Adrenal gland (tissue), 12 donors: ENCODE data around the gene ROBO2. TPM values are rescaled to one million over a fixed set of nuclear protein-coding genes. Genes with fewer than 3 reads are reported as not detected.
A peak's percentile ranks its signal among the peaks of the same experiment; 100 is the strongest.

Source experiments
- DNase-seq, 7 donors: peaks; one replicate each; pipeline ENCODE4 v3.0.0-alpha.2; 2019 to 2020
- H3K27ac ChIP-seq, 5 donors: fragments of 200-600 bp; sonication (generic) in 4 of 5; 1 replicate in 3 of 5; 2 replicates in 2 of 5; pipeline versions ENCODE4 v1.5.1 to v1.8.0; 2016 to 2020; ENCODE audit warnings: mild to moderate bottlenecking in 1 of 5
- H3K27me3 ChIP-seq: fragments of 200-600 bp; 2 replicates; pipeline ENCODE4 v1.8.0; 2021
- H3K36me3 ChIP-seq, 2 donors: fragments of 200-600 bp; replicated peaks in 1 of 2; 1 replicate in 1 of 2; 2 replicates in 1 of 2; pipeline versions ENCODE4 v1.5.1 to v1.8.0; 2018 to 2022
- H3K4me1 ChIP-seq, 2 donors: fragments of 200-600 bp; replicated peaks in 1 of 2; 1 replicate in 1 of 2; 2 replicates in 1 of 2; pipeline versions ENCODE4 v1.5.1 to v1.8.0; 2018 to 2021
- H3K4me3 ChIP-seq, 4 donors: fragments of 200-600 bp; sonication (generic) in 3 of 4; one replicate each; pipeline ENCODE4 v1.5.1; 2016 to 2018
- H3K9me3 ChIP-seq, 3 donors: fragments of 200-600 bp; sonication (generic) in 1 of 3; replicated peaks in 1 of 3; 1 replicate in 2 of 3; 2 replicates in 1 of 3; pipeline versions ENCODE4 v1.5.1 to v1.8.0; 2016 to 2021
- POLR2A ChIP-seq, 2 donors: fragments of 450-650 bp; IDR thresholded peaks; one replicate each; pipeline ENCODE4 v1.6.1; 2017; ENCODE audit warnings: antibody characterized with exemption in 2 of 2, mild to moderate bottlenecking in 2 of 2, moderate library complexity in 1 of 2
- WGBS, 4 donors: extraction: QIAGEN DNeasy Blood & Tissue Kit in 2 of 4; methylation state at CpG; one replicate each; pipeline versions ENCODE4 v1.1.5 to v1.1.7; 2013 to 2017; 5-methylcytosine and 5-hydroxymethylcytosine counted together
- intact Hi-C, 2 donors: fragments of 100-400 bp; cut with DNase I; formaldehyde crosslinking; loops; one replicate each; pipeline versions ENCODE4 v1.14.1 to v1.15.0; 2022 to 2023
- polyA plus RNA-seq, 3 donors: library from polyadenylated mRNA; stranded (reverse); fragments of 200-250 nt in 2 of 3; fragments of 350-450 nt in 1 of 3; fragmentation: Illumina TruSeq in 1 of 3; extraction: RNeasy Lipid Tissue Mini Kit (QIAGEN cat#74804) in 1 of 3; gene quantifications; one replicate each; pipeline ENCODE4 v1.2.3, GENCODE V29; 2013 to 2014
- total RNA-seq, 9 donors: library from RNA; depleted of rRNA in 4 of 9; stranded (reverse); fragments of >200 nt in 4 of 9; fragments of 120-200 nt in 1 of 9; fragmentation: NEBNext Ultra II Directional in 1 of 9; extraction: Animal tissue kit (Norgen Biotek cat#: 25700) in 1 of 9; gene quantifications; one replicate each; pipeline versions ENCODE4 v1.1.0 to v1.2.4, GENCODE V29; 2013 to 2023
- TF ChIP-seq, protein P1 (sequence below), 6 experiments: fragments of 450-650 bp in 4 of 6; fragments of 200-600 bp in 2 of 6; sonication (generic) in 1 of 6; IDR thresholded peaks; 1 replicate in 5 of 6; 2 replicates in 1 of 6; pipeline versions ENCODE4 v1.5.1 to v1.8.0; 2016 to 2021; ENCODE audit warnings: antibody characterized with exemption in 6 of 6, mild to moderate bottlenecking in 2 of 6, moderate library complexity in 1 of 6
- donor health status: healthy with polysubstance abuse.
- donor health status: Bipolar disorder and iron deficiency.
- donor health status: DM: yes; HTN: yes; CAD: no.
- donor health status: DM: no; HTN: no; CAD: no.
- donor health status: DM: no; HTN: no; CAD: no.
- donor health status: DM: yes; HTN: yes; CAD: no.

The ROBO2 gene
- total and polyA plus RNA-seq, 12 donors, result 0.30 to 9.9 (median 2.5) TPM; not detected in 1

DNA sequence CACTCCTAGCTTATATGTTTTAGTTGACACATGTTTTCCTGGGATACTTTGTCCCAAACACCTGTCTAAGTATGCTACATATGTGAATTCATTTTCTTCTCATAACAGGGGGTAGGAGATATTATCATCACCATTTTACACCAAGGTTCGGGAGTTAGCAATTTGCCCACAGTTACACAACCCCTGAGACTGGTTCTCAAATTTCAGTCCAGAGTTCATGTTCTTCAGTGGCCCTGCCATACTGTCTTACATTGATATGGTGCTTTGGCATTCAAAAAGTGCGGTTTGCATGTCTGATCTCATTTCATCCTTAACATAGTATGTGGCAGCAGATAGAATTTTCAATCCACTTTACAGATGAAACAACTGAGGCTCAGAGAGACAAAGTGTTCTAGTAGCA, 38.4 kb downstream of the ROBO2 start:
- DNase-seq, result no peak
- intact Hi-C loops, result no loop called here
- no peaks in the 10 kb centered on the region for H3K27me3 ChIP-seq
- H3K9me3 ChIP-seq, result no peaks in the 10 kb centered on the region
- WGBS, 4 donors, result 76 to 91% (median 80%) methylated on average over 2 of the region's 2 CpGs
- no peaks in the 10 kb centered on the region for H3K36me3 ChIP-seq
- H3K4me3 ChIP-seq, result no peak overlapping the region
- TF ChIP-seq POLR2A (IDR thresholded peaks at IDR 0.05), result no peak
- TF ChIP-seq, protein P1, sequence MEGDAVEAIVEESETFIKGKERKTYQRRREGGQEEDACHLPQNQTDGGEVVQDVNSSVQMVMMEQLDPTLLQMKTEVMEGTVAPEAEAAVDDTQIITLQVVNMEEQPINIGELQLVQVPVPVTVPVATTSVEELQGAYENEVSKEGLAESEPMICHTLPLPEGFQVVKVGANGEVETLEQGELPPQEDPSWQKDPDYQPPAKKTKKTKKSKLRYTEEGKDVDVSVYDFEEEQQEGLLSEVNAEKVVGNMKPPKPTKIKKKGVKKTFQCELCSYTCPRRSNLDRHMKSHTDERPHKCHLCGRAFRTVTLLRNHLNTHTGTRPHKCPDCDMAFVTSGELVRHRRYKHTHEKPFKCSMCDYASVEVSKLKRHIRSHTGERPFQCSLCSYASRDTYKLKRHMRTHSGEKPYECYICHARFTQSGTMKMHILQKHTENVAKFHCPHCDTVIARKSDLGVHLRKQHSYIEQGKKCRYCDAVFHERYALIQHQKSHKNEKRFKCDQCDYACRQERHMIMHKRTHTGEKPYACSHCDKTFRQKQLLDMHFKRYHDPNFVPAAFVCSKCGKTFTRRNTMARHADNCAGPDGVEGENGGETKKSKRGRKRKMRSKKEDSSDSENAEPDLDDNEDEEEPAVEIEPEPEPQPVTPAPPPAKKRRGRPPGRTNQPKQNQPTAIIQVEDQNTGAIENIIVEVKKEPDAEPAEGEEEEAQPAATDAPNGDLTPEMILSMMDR (IDR thresholded peaks at IDR 0.05), result no peak
- no peaks in the 10 kb centered on the region for H3K4me1 ChIP-seq
- H3K27ac ChIP-seq, result no peak overlapping the region

DNA sequence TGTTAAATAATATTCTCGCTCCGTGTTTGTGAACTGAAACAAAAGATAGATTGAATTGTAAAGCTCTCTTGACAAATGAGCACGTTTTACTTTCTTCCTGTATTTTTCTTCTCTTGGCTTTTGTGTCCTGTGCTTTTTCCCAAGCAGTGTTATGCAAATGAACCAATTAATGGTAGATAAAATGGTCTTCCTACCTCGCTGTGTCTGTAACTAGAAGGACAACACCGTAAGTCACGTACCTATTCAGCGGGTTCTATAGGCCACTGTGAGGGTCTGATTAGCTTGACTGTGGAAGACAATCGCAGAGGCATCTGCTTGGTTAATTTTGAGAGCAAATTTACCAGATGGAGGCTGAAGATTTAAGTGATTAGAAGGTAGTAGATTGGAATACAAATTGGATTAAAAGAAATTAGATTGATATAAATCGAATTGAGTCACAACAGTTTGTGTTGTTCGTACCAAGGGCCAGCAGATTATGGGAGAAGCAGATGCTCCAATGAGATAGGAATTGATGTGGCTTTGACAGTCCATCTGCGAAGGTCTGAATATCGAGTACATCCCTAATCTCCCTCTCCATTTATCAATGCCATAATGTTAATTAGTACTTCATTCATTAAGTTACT, 40.2 kb downstream of the ROBO2 start:
- Histone ChIP-seq H3K27me3 (no peaks in the 10 kb centered on the region), H3K9me3 (no peaks in the 10 kb centered on the region), H3K27ac (no peak overlapping the region), H3K4me1 (no peaks in the 10 kb centered on the region), H3K4me3 (no peak overlapping the region), H3K36me3 (no peaks in the 10 kb centered on the region)
- intact Hi-C loops, result no loop called here
- TF ChIP-seq, protein P1 (IDR thresholded peaks at IDR 0.05), result no peak
- WGBS, 4 donors, result 75 to 80% (median 77%) methylated on average over 12 of the region's 12 CpGs
- no peak for DNase-seq

DNA sequence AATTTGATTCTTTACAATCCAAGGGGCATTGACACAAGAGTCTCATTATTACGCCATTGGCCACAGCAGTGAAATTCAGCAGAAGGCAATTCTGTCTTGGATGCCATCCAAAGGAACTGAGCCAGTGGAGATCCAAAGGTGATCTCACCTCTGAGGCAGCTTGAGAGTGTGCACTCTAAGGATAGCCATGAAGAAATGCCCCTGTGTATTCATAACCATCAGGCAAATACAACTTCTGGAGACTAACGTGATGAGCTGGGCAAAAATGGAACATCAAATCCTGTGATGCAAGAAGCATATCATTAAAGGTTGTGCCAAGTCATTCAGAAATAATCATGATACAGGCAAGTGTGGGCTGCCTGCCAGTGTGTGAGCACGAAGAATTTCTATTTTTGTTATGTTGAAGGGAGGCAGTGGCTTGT, 41.4 kb downstream of the ROBO2 start:
- 37 to 45% (median 39%) methylated on average over 3 of the region's 3 CpGs for WGBS, 4 donors
- peak in 1 of 7 donors; percentile 2 for DNase-seq
- Histone ChIP-seq H3K36me3 (no peaks in the 10 kb centered on the region), H3K4me3 (no peak overlapping the region), H3K4me1 (no peaks in the 10 kb centered on the region), H3K27me3 (no peaks in the 10 kb centered on the region), H3K27ac (no peak overlapping the region), H3K9me3 (no peaks in the 10 kb centered on the region)
- intact Hi-C loops, result no loop called here
- no peak for TF ChIP-seq POLR2A (IDR thresholded peaks at IDR 0.05)
- TF ChIP-seq, protein P1 (IDR thresholded peaks at IDR 0.05), result no peak

DNA sequence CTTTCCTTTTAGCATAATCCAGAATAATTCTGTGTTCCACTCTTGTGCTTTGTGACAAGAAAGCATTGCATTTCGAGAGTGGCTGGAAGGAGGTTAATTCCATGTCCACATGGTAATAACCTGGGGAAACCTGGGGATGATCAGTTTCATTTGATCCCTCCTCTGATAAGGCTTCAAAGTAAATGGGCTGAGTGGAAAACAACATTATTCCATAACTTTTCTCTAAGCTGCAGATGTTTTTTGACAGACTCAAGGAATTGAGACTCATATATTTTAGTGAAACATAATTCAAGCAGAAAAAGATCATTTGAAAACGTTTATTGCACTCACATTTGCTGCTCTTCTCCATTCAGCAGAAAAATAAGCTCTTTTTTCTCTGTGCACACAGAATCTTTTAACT, 44.6 kb downstream of the ROBO2 start:
- no peak for DNase-seq
- Histone ChIP-seq H3K9me3 (no peaks in the 10 kb centered on the region), H3K36me3 (no peaks in the 10 kb centered on the region), H3K4me3 (no peak overlapping the region), H3K4me1 (no peaks in the 10 kb centered on the region), H3K27me3 (no peaks in the 10 kb centered on the region), H3K27ac (no peak overlapping the region)
- intact Hi-C loops, result no loop called here
- WGBS, 4 donors, result 31 to 40% (median 33%) methylated on average over 2 of the region's 2 CpGs
- no peak for TF ChIP-seq POLR2A (IDR thresholded peaks at IDR 0.05)
- TF ChIP-seq, protein P1 (IDR thresholded peaks at IDR 0.05), result no peak
